ENCODE results near the gene CBX3. TPM values are rescaled to one million over a fixed set of nuclear protein-coding genes. Genes with fewer than 3 reads are reported as not detected.

CBX3 gene
- total RNA-seq, 4 donors from 2014 or later, result 51.5 to 78.5 (median 60.3) TPM

- intact Hi-C loops (cut with DNase I), result loop anchor here (5.0 to 10.0 kb wide), 3 partner anchors 662 to 945 kb away; partner anchors contain the start of genes HOXA1, HOXA5, HOXA6 and SKAP2
- no peak for DNase-seq (ENCODE audit: extremely low spot score)
These were observed 1.5 kb upstream of the CBX3 start for GRCh38 chr7:26200038-26200443.

GRCh38 chr7:26200444-26201246, 900 bp upstream of the CBX3 start, which contains the start of gene HNRNPA2B1:
HNRNPA2B1 (minus strand) TSS chr7:26200746; CDS start chr7:26200577, 169 bp downstream.
- DNase-seq (ENCODE audit: extremely low spot score), result peak; percentile 99
- peaks cover 0 to 21% (median 18%) of the 10 kb centered on the region in 4 donors for H3K36me3 ChIP-seq
- intact Hi-C loops (cut with DNase I), result loop anchor here (5.0 to 10.0 kb wide), 3 partner anchors 662 to 944 kb away; partner anchors contain the start of genes HOXA1, HOXA5, HOXA6 and SKAP2
- H3K4me3 ChIP-seq, result peak within 1 kb of the TSS; percentile 95 to 98 (median 96)
- no peaks in the 10 kb centered on the region for H3K9me3 ChIP-seq
- peak; percentile 100 for TF ChIP-seq POLR2A (IDR thresholded peaks at IDR 0.05; ENCODE audit: low read depth)
- TF ChIP-seq EP300 (IDR thresholded peaks at IDR 0.05), result peak; percentile 44
- TF ChIP-seq POLR2AphosphoS5 (IDR thresholded peaks at IDR 0.05), result peak; percentile 100
- peak in 1 of 3 experiments; percentile 19 for TF ChIP-seq CTCF (IDR thresholded peaks at IDR 0.05)
- WGBS, result 2% methylated on average over 46 of the region's 71 CpGs
- H3K27ac ChIP-seq (replicated peaks in 1 of 4), result peak within 1 kb of the TSS; percentile 99 to 100 (median 100)
- no peaks in the 10 kb centered on the region for H3K27me3 ChIP-seq
- peaks cover 46 to 56% (median 55%) of the 10 kb centered on the region in 4 donors for H3K4me1 ChIP-seq

More at GRCh38 chr7:26200038-26200443, 1.5 kb upstream of the CBX3 start:
- H3K4me1 ChIP-seq, result peaks cover 51 to 56% (median 55%) of the 10 kb centered on the region in 4 donors
- no peaks in the 10 kb centered on the region for H3K27me3 ChIP-seq
- no peak for TF ChIP-seq POLR2AphosphoS5 (IDR thresholded peaks at IDR 0.05)
- TF ChIP-seq EP300 (IDR thresholded peaks at IDR 0.05), result no peak
- TF ChIP-seq CTCF (IDR thresholded peaks at IDR 0.05), result no peak
- TF ChIP-seq POLR2A (IDR thresholded peaks at IDR 0.05; ENCODE audit: low read depth), result no peak
- peak overlapping the region; percentile 99 to 100 (median 100) for H3K27ac ChIP-seq (replicated peaks in 1 of 4)
- peaks cover 3 to 27% (median 24%) of the 10 kb centered on the region in 4 donors for H3K36me3 ChIP-seq
- under 1% methylated on average over 20 of the region's 29 CpGs for WGBS
- no peaks in the 10 kb centered on the region for H3K9me3 ChIP-seq
- H3K4me3 ChIP-seq, result peak overlapping the region; percentile 95 to 98 (median 96)

- Histone ChIP-seq H3K27me3 (no peaks in the 10 kb centered on the region), H3K36me3 (peaks cover 9 to 20% (median 12%) of the 10 kb centered on the region in 4 donors), H3K9me3 (no peaks in the 10 kb centered on the region), H3K4me3 (peak overlapping the region; percentile 95 to 98 (median 96)), H3K4me1 (peaks cover 30 to 42% (median 41%) of the 10 kb centered on the region in 4 donors), H3K27ac (replicated peaks in 1 of 4) (peak overlapping the region; percentile 99 to 100 (median 100))
- TF ChIP-seq POLR2AphosphoS5 (IDR thresholded peaks at IDR 0.05) (no peak), EP300 (IDR thresholded peaks at IDR 0.05) (no peak), POLR2A (IDR thresholded peaks at IDR 0.05; ENCODE audit: low read depth) (no peak), CTCF (IDR thresholded peaks at IDR 0.05) (no peak)
- intact Hi-C loops (cut with DNase I), result loop anchor here (5.0 to 10.0 kb wide), 3 partner anchors 660 to 942 kb away; partner anchors contain the start of genes HOXA1, HOXA5, HOXA6 and SKAP2
- WGBS, result 1% methylated on average over 48 of the region's 68 CpGs
- DNase-seq (ENCODE audit: extremely low spot score), result no peak
These were observed 760 bp downstream of the CBX3 start for GRCh38 chr7:26202019-26202990.

- Histone ChIP-seq H3K4me3 (peak overlapping the region; percentile 95 to 98 (median 96)), H3K36me3 (peaks cover 16 to 23% (median 18%) of the 10 kb centered on the region in 4 donors), H3K4me1 (peaks cover 23 to 35% (median 34%) of the 10 kb centered on the region in 4 donors), H3K9me3 (no peaks in the 10 kb centered on the region), H3K27me3 (no peaks in the 10 kb centered on the region), H3K27ac (replicated peaks in 1 of 4) (peak overlapping the region; percentile 99 to 100 (median 100))
- whole genome bisulfite sequencing, result 16% methylated on average over 2 of the region's 2 CpGs
- no peak for TF ChIP-seq CTCF (IDR thresholded peaks at IDR 0.05)
- TF ChIP-seq EP300 (IDR thresholded peaks at IDR 0.05), result no peak
- TF ChIP-seq POLR2AphosphoS5 (IDR thresholded peaks at IDR 0.05), result no peak
- TF ChIP-seq POLR2A (IDR thresholded peaks at IDR 0.05; ENCODE audit: low read depth), result no peak
- DNase-seq (ENCODE audit: extremely low spot score), result no peak
- intact Hi-C loops (cut with DNase I), result loop anchor here (5.0 to 10.0 kb wide), 3 partner anchors 659 to 942 kb away; partner anchors contain the start of genes HOXA1, HOXA5, HOXA6 and SKAP2
These were observed 1.5 kb downstream of the CBX3 start for GRCh38 chr7:26203016-26203415.

Measured in esophagus muscularis mucosa (tissue), 4 donors.